DLD1 (cell line): ENCODE measurements around the gene IL16.

ENCODE experiments used
- in situ Hi-C: cut with HindIII; loops from 2 replicates; pipeline ENCODE4 v1.10.0; 2017; ENCODE audit warnings: low sequenced_read_pairs

IL16 gene

DNA sequence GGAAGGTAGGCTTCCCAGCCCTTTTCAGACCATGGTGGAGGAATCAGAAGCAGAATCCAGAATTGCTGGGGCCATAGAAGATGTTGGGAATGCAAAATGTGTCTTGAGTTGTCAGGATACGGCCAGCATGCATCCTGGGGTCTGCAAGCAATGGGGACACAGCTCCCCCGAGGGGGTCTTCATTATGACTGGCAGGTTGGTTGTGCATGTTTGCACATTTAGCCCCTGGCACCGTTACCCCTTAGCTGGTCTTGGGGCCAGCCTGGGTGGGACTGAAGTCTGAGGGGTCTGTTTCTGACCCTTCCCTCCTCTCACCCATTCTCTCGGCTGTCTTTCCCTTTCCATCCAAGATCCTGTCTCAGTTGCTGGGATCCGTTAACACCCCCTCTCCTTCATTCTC is 76.5 kb downstream of the IL16 start:
- in situ Hi-C loops, result no loop called here

DNA sequence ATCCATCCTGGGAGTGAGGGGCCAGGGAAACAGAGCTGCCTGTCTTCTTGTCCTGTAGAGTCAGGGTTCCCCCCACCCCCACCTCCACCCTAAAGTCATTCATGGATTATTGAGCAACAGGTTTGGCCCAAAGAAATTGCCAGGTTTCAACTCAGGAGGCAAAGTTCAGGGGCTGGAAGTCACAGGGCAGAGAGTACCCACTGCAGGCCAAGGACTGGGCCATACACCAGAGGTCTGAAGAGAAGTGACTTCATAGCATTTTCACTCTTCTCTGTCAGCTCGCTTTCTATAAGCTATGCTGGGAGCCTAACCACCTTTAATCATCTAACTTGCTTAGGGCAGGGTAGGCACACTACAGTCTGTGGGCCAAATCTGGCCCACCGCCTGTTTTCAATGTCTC is 77.2 kb downstream of the IL16 start:
- in situ Hi-C loops, result no loop called here

DNA sequence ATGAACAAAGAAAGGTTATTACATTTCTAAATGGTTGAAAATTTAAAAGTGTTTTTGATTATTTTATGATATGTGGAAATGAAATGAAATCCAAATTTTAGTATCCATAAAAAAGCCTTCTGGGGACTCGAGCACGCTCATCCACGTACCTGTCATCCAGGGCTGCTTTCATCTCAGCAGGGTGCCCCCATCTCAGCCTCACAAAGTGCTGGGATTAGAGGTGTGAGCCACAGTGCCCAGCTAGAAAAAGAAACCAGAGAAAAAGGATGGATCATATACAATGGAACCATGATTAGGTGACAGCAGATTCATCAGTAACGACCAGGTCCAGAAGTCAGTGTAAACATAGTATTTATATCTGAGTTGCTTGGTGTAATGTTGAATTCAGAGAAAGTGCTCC is 77.6 kb downstream of the IL16 start:
- in situ Hi-C loops, result no loop called here

DNA sequence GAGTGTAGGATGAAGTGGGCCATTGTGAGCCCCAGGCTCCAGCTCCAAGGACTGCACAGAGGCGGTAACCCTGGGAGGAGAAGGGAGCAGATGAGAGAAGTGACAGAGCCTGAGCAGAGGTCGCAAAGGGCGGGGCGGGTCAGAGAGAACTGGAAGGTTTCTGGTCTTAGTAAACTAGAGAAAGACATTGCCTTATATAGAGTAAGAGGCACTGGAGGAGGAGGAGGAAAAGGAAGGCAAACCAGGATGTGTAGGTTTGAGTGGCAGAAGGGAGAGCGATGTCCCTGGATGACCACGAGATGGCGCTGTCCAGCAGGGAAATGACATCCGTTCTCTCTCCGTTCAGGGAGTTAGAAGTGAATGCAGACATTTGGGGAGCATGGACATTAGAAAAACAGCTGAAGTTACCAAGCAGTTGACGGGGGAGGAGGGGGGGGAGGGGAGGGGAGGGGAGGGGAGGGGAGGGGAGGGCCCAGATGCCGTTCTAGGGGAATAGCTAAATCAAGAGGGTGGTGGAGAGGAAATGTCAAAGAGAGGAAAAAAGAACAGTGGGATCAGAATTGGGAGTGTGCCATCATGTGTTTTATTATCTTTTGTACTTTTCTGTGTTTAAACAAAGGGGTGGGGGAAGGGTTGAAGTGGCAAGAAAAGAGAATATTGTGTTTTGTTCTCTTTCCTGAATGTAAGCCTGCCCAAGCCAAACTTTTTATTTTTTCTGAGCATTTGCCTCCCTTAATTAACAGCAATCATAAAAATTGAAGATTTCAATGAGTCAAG is 78.4 kb downstream of the IL16 start:
- in situ Hi-C loops, result no loop called here

DNA sequence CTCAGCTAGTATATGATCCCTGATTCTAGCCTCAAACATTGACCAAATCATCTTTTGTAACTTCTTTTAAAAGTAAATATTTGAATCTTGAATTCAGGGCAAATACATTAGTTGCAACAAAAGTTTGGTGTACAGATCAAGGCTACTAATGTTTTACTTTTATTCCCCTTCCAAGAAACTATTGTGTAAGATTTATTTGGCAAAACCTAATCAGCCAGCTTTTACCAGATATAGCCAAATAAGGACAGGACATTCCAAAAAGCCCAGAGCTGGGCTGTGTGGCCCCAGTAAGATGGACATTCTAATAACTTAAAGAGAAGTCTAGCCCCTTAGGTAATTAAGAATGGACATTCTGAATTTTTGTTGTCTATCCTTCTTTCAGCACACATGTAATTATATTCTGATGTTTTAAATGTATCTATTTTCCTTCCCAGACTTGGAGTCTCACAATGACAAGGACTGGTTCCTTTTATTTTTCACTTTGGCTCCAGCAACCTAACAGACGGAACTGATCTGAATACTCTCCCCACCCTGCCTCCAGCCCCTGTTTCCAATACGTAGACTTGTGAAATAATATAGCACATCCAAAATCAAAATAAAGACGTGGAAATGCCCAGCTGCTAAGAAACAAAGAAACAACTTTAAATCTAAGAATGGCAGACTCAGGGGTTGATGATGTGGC is 79.2 kb downstream of the IL16 start:
- in situ Hi-C loops, result no loop called here

DNA sequence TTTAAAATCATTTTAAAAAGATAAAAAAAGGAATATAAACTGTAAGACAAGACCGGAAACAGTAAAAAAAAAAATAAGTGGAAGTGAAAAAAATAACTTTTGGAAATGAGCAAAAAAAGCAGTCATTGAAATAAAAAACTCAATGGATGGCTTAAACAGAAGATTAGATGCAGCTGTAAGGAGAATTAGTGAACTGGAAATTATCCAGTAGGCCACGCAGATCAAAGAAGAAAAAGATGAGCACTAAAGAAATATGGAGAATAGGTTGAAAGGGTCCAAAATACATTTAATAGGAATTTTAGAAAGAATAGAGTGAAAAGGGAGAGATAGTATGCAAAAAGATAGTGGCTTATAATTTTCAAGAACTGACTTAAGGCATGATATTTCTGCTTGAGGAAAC is 80.3 kb downstream of the IL16 start:
- in situ Hi-C loops, result no loop called here

DNA sequence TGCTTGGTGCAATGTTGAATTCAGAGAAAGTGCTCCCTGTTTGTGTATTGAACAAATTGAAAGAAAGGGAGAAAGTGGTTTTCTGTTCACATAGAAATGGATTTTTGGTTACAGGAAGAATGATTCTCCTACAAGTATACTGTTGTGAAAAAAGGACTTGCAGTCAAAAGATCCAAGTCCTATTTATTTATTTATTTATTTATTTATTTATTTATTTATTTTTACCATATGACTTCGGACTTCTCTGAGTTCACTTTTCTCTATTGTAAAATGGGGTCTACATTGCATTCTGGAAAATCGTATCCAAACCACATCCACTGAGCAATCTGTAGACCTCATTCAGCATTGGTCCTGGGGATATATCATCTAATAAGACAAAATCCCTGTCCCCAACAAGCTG is 81.2 kb downstream of the IL16 start:
- in situ Hi-C loops, result no loop called here

DNA sequence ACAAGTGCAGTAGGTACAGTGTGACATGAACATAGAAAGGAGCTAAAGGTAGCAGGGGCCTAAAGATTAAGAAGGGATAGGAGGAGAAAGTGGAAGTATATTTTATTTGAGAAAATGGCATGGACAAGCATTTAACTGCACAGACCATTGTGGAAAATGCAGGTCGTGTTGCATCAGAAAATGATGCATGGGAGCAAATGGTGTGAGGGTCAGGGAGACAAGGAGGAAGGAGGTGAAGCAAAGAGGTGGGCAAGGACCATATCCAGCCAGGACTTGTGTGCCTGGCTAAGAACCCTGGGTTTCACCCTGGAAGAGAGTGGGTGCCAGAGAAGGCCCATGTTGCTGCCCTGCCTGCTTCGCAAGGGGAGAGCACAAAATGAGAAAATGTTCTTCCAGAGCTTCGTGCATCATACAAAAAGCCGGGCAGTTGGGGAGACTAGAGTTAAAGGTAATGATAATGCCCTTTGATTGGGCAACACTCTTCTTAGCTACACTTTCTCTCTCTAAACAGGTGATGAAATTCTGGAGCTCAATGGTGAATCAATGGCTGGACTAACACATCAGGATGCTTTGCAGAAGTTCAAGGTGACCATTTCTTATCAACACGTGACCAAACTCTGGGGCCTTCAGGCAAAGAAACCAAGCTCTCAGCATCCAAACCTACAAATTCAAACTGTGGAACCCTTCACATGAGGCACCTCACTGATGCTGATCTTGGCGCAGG is 81.8 kb downstream of the IL16 start:
- in situ Hi-C loops, result no loop called here

DNA sequence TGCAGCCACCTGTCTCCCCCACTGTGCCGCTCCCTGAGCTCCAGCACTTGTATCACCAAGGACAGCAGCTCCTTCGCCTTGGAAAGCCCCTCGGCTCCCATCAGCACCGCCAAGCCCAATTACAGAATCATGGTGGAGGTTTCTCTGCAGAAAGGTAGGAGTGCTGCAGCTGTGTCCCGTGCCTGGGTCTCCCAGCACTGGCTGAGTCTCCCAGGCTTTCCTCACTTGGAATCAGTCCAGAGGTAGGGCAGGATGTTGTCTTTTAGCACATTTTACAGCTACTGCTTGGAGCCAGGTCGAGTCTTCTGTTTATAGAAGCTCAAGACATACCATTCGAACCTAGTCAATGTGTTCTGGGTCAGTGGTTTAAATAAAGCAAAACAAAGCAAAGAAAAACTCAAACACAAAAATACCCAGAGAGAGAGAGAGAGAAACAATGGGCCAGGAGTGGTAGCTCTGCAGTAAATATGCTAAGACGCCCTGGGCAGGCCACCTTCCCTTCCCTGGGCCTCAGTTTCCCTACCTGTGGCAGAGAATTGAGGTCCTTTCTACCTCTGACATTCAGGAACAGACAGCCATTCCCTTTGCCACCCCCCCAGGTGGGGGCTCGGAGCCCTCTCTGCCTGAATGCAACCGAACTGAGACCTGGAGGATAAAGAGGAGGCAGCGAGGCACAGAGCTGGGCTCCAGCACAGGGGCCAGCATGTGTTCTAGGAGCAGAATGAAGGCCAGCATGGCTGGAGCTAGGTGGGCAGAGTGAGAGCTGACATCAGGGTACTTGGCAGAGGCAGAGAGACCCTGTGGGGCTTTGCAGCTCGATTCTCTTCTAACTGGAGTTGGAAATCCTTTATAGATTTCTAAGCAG is 83.2 kb downstream of the IL16 start:
- in situ Hi-C loops, result no loop called here

DNA sequence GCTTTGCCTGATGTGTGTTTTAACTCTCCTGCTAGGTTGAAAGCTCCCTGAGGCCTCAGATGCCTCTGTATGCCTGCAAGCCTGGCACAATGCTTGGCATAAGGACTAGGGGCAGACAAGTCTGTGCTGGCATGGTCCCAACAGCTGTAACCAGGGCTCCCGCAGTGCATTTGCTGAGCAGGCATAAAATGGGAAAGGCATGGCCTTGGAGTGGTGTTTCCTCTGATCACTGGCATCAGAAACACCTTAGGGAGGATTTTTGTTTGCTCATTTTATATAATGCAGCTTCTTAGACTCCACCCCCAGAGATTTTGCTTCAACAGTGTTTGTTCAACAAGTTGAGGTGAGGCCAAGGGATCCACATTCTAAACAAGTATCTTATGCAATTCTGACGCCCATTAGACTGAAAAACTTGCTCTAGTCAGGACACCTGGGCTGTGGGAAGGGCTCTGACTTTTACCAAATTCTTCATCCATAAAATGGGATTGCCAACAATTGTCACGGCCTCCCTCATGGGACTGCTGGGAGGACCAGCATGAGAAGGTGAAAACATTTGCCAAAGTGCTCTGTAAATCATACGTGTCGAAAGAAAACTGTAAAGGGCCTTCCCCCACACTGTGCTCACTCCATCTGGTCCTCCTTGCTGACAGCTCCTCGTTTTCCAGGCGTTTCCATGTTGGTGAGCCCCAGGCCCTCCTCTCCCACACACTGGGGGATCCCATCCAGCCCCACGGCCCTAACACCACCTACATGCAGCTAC is 84.2 kb downstream of the IL16 start:
- in situ Hi-C loops, result no loop called here

DNA sequence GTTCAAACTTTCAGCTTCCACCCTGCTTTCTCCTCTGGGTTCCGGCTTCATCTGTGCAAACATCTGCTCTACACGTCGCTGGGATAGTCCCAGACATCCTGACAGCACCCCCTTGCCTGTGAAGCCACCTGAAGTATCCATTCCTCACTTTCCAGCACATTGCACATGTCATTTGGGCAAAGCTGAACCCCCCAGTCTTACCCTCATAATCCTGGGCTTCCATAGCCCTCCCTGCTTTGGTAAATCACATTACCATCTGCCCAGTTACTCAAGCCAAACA is 84.7 kb downstream of the IL16 start:
- in situ Hi-C loops, result no loop called here

DNA sequence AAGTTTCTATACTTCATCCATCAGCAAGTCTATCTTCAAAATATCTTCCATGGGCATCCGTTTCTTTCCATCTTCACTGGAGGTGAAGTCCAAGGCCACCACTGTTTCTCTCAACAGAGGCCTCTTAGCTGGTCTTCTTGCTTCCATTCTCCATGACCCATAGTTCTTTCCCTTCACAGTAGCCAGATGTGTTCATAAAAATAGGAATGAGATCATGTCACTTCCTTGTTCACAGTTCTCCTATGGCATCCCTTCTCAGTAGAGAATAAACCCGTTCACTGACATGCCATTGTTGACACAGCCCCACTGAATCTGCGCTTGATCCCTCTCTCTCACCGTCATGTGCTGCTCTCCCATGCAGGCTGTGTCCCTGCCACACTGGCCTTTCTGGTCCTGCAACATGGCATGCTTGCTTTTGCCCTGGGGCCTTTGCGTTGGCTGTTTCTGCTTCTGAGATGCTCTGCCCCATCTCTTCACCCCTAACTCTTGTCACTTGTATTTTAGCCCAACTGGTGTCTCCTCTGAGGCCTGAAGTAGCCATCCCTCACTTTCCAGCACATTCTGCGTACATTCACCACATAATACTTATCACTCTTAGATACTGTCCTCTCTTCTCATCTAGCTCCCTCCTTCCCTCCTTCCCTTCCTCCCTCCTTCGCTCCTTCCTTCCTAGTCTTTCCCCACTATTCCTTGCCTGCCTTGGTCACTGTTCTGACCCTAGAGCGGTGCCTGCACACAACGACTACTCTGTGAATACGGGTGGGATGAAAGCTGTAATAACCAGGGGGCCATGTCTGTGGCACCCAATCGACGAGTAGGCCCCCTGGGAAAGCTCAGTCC is 85.3 kb downstream of the IL16 start:
- in situ Hi-C loops, result no loop called here

DNA sequence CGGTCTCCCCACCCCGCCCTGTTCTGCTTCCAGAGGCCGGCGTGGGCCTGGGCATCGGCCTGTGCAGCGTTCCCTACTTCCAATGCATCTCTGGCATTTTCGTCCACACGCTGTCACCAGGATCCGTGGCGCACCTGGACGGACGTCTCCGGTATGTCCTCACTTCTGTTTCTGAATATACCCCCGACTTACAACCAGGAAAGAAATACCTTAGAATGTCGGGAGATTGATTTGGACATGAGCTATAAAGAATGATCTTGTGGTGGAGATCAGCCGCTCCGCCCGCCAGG is 85.9 kb downstream of the IL16 start:
- in situ Hi-C loops, result no loop called here

DNA sequence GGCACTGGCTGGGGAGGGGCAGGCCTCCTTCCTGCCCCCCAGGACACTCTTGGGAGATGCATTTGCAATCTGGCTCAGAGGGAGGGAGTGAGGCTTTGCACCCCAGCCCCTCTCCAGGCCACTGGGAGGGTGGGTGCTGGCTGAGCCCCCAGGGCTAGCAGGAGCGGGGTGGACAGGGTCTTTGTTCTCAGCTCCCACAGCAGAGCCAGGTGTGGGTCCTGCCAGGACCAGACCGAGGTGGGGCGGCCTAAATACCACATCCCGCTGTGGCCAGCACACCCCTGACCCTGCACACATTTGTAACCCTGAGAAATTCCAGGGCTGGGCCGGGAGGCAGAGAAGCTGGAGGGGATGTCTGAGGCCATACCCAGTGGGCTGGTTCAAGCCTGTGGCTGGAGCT is 86.2 kb downstream of the IL16 start:
- in situ Hi-C loops, result no loop called here

DNA sequence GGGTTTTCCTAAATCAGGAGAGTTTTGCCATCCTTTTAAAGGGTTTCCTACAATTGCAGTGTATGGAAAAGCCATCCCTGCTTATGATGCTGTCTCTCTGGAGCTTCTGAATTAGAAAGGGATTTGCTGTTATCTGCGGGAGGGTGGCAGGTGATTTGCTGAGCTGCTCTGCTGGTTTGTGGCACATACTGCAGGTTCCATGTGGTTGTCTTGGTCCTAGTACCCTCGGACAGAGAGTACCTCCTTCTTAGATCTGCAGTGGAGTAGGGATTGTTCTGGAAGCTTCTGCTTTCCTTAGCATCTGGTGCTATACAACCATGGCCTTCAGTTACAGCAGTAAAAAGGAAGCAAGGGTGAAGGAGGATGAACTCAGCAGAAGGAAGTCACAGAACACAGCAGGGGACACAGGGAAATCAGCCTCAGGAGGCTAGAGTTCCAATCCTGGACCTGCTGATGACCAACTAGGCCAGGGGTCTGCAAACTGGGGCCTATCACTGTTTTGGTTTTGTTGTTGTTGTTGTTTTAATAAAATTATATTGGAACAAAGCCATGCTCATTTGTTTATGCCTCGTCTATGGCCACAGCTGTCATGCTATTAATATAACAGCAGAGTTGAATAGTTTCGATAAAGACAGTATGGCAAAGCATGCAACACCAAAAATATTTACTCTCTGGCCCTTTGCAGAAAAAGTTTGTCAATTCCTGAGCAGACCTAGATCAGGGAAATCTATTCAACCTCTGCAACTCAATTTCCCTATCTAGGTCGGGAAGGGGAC is 87.8 kb downstream of the IL16 start:
- in situ Hi-C loops, result no loop called here

DNA sequence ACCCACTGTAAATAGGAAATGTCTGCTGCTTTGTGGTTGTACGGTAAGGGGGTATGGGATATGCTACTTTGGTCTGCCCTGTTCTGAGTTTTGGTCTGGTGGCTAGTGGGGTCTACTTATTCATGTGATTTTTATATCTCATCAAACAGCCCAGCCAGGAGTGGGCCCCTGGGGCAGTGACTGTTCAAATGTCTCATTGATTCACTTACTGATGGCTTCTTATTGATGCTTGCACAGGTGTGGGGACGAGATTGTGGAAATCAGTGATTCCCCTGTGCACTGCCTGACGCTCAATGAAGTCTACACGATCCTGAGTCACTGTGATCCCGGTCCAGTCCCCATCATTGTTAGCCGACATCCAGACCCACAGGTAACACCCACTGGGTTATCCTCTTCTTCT is 88.8 kb downstream of the IL16 start:
- in situ Hi-C loops, result no loop called here

DNA sequence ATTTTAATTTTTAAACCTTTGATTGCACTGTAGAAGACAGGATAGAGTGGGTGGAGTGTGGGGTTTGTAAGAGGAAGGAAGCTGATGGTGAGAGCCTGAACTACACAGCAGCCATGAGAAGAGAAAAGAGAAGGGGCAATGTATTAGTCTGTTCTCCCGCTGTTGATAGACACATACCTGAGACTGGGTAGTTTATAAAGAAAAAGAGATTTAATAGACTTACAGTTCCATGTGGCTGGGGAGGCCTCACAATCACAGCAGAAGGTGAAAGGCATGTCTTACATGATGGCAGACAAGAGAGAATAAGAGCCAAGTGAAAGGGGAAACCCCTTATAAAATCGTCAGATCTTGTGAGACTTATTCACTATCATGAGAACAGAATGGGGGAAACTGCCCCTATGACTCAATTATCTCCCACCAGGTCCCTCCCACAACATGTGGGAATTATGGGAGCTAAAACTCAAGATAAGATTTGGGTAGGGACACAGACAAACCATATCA is 90.0 kb downstream of the IL16 start:
- in situ Hi-C loops, result no loop called here

DNA sequence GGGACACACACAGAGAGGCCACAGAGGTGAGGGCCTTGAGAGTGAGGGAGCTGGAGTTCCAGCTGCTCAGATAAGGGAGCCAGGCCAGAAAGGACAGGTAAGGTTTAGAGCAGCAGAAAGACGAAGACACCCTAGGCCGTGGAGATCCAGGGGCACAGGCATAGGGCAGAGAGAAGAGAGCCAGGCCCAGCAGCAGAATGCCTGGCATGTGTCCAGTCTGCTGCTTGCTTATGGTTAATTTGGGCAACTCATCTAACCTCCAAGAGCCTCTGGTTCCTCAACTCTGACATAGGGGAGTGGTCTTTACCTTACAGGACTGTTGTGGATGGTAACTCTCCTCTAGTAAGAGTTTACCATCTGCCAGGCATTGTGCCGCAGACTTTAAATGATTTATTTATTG is 91.4 kb downstream of the IL16 start:
- in situ Hi-C loops, result no loop called here

DNA sequence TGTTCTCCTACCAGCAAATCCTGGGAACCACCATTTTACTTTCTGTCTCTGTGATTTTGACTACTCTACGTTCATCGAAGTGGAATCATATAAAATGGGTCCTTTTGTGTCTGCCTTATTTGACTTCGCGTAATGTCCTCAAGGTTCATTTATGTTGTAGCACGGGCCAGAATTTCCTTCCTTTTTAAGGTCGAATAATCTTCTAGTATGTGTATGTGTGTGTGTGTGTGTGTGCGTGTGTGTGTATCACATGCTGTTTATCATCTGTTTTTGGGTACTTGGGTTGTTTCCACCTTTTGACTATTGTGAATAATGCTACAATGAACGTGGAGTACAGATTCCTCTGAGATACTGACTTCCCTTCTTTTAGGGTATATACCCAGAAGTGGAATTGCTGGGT is 91.9 kb downstream of the IL16 start:
- in situ Hi-C loops, result no loop called here
